GOT3 (cell line): Measurements from ENCODE around the gene CASK.
"Not testable (repeated sequence)": the region's sequence is repeated elsewhere in the genome, so short reads cannot be mapped to it uniquely, and the experiment has no call there.

Experiments used
- DNase-seq: peaks from one replicate; lab custom pipeline; 2025; ENCODE audit warnings: mixed read lengths; lab: John Stamatoyannopoulos, UW

CASK gene

DNA sequence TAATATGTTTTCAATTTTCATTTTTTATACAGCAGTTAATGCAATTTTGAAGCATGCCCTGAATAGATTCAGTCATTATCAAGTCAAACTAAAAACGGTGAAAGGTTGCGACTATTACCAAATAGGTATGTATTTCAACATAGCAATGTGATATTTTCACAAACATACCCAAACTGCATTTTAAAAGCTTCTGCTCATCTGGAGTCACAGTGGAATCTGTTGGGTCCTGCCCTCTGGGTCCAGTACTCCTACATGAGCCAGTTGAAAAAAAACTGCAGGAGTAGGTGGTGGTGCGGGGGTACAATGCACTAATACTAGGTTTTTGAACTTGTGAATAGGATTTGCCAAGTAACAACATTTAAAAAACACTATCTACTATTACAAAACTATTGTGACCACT lies 233.6 kb downstream of the CASK start:
- DNase-seq = no peak

DNA sequence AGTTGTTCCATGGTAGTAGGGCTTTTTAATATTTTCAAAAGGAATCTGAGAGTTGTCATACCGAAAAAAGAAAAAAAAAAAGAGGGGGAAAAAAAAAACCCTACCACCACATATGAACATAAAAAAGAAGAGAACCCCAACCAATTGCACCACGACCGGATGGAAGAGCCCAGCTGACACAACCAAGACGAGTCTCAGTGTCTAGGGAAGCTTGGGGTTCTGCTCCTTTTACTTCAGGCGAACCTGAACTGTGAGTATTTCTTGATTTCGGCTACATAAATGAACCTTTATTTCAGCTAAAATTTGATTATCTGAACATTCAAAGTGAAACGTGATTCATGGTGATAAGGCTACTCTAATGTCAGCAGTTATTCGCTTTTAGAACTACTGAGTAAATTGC lies 234.5 kb downstream of the CASK start, which contains the start of gene GPR34:
Gene GPR34, plus strand, starts transcription at position 139 of the 400 bp plus-strand sequence. CDS start 6,661 bp downstream, outside the sequence.
- DNase-seq = no peak

GRCh38 chrX:41688156-41688555 lies 235.2 kb downstream of the CASK start:
- no peak for DNase-seq

GRCh38 chrX:41686788-41687187 lies 236.6 kb downstream of the CASK start:
- DNase-seq = no peak

DNA sequence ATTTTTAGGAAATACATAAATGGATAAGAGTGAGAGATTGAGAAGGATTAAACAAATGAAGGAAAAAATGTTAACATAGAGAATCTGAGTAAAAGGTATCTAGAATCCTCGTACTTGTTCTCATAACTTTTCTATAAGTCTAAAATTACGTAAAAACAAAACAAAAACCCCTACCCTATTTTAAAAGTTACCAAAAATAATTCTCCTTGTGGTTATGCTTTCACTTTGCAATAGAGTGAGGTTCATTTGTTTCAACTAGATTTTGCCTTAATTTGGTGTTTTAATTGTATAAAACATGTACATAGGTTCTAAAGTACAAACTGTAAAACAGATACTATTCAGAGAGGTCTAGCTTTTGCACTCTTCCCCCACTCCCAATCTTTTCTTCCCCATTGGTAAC lies 238.4 kb downstream of the CASK start:
- DNase-seq = no peak

- DNase-seq = no peak
Measured at GRCh38 chrX:41684138-41684537, 239.2 kb downstream of the CASK start.

DNA sequence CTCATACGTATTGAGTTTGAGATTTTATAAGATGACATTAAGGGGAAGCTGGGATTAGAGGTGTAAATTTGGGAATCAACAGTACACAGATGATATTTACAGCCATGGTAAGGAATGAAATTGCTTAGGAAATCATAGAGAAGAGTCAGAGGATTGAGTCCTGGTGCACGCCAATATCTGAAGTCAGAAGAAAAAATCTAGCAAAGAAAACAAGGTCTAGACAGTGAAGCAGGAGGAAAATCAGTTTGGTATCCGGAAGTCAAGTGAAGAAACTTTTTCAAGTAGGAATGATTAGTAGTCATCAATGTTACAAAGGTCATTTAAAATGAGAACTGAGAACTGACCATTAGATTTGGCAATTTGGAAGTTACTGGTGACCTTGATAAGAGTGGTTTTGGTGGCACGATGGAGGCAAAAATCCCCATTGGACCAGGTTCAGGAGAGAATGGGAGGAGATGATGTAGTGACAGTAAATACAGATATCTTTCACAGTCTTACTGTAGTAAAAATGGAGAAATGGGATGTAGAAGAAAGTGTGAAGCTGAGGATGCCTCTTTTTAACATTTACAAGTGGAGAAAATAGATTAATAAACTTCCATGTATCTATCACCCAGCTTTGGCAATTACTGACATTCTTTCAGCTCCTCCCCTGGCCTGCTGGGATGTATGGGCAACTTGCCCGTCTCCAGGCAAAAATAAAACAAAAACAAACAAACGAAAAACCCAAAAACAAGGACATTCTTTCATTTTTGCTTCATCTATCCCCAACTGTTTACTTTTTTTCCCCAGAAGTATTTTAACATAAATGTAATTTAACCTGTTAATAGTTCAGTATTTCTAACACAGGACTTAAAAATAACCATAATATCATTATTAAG lies 245.9 kb downstream of the CASK start:
- DNase-seq = no peak

DNA sequence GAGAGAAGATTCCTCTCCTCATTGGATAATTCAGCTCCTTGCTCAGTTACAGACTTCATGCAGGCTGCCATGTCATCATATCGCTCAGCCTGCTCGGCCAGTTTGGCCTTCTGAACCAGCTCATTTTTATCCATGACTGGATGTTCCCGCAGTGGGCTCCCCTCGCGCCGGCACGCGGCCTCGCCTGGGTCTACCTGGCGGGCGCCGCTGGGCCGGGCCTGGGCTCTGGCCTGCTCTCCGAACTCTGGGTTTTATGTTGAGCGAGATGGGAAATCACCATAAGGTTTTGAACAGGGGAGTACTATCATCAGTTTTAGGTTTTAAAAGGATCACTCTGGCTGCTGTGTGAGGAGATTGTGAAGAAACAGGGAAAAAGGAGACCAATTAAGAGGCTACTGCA lies 247.0 kb downstream of the CASK start:
- not testable (repeated sequence) for DNase-seq

- DNase-seq = no peak
Measured at GRCh38 chrX:41672643-41673042, 250.7 kb downstream of the CASK start.

- DNase-seq = no peak
Measured at GRCh38 chrX:41671082-41671481, 252.3 kb downstream of the CASK start.

DNA sequence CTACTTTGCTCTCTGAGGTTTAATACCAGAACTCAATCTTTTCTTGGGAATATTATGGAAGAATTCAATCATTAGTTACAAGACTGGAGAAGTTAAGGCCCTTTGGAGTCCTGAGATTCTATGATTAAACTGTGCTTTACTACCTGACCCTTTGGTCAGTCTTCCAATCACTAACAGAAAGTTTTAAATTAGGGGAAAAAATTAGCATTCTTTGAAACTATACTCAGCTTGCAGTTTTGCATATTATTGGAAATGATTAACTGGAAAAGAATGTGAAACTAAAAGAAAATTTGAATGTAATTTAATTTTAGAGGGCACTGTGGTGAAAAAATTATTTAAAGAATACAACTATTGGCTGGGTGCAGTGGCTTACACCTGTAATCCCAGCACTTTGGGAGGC lies 253.2 kb downstream of the CASK start:
- no peak for DNase-seq

GRCh38 chrX:41667631-41668030 lies 255.7 kb downstream of the CASK start:
- no peak for DNase-seq

DNA sequence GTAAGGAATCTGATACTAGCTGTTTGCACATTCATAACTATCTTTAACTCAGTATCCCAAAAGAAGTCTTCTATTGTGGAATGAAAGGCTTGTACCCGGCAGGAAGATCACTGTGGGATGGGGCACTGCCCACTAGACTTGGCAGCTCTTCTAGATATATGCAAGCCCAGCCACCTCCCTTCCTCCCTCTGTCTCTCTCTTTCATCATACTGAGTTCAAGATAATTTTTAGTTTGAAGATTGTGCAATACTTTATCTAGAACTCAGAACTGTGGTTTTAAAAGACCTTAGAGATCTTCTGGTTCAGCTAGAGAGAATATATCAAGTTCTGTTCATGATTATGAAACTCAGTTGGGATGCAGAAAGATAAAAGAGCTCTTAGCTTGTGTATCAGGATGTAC lies 257.1 kb downstream of the CASK start:
- DNase-seq = no peak

GRCh38 chrX:41665686-41666085 lies 257.7 kb downstream of the CASK start:
- no peak for DNase-seq

- DNase-seq = no peak
Measured at GRCh38 chrX:41664908-41665307, 258.4 kb downstream of the CASK start.

DNA sequence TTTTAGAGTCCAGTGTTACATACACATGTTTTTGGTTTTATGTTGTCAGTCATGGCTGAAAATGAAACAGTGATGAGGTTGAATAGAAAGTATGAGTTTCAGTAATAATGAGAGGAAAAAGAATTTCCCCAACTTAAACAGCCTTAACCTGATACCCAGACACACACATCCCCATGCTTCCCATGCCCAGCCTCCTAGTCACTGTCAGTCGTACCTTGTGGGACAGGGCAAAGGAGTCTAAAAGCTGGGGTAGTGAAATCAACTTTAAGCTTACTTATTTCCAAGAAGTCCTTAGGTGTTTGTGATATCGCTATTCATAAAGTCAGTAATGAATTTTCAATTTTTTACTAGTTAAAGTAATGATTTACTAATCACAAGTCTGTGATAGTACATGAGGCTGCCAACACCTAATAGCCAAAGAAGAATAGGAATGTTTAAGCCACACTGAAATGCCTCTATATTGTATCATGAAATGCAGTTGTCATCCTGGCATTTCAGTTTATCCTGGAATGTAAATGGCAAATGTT lies 258.9 kb downstream of the CASK start:
- DNase-seq = no peak

- no peak for DNase-seq
Measured at GRCh38 chrX:41661366-41662095, 261.8 kb downstream of the CASK start.

DNA sequence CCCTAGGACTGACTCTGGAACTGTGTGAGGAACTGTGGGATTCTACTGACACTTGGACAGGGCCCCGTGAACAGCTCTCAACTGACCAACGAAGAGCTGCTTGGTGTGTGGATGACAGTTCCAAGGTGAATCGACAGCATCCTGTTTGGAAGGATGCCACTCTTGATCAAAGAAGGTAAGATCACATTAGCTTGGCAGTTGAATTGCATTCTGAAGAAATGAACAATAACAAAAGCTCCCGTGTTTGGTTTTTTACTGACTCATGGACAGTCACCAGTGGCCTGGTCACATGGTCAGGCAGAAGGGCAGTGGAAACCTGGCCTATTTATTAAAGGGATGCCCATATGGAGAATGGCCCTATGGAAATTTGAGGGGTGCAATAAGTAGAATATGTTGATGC lies 267.7 kb downstream of the CASK start:
- DNase-seq = no peak

DNA sequence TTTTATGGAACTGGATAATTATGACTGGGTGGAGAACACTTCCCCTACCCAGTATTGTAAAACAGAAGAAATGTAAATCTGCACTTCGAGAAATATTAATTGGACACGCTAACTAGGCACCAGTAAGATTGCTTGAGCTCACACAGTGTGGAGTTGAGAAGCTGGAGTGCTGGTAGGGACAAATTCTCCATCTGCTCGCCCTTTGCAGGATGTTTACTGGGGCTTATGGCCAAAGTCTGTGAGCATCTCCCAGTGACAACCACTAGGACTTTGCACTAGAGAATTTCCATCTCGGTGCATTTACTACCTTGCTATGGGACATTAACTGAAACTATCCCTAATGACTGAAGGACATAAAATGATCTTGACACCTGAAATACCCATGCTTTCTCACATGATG lies 268.3 kb downstream of the CASK start:
- no peak for DNase-seq

DNA sequence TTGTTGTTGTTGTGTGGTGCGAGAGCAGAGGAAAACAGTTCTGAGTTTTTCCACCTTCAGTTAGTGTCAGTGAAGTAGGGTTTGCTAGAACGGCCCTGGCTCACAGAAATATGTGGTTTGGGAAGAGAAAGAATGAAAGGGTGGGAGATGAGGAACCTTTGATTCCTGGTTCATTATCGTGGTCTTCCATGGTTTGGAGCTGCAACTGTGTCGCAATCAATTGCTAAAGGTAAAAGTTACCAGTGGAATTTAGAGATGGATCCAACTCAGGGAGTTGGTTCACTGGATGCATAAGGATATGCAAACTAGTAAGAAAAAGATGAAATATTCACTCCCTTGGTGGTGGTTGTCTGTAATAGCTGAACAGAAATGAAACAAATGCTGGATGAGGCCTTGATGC lies 270.2 kb downstream of the CASK start:
- no peak for DNase-seq

- not testable (repeated sequence) for DNase-seq
Measured at GRCh38 chrX:41646201-41646600, 277.2 kb downstream of the CASK start.

DNA sequence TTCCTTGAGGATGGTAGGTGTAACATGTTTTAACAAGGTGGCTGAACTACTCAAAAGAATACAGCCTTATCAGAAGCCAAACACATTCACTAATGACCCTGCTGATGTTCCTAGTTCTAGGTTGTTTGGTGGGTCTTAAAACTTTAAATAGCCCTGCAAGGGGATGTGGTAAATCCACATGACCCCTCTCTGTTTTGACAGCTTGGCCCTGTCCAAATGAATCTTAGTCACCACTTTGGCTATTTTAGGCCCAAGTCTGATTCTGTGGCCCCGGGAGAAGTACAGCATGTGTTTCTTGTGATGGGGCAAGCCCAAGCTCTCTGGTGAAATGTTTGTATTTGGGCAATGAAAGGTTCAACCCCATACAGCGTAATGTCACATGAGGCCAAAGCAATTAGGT lies 289.1 kb downstream of the CASK start:
- no peak for DNase-seq

DNA sequence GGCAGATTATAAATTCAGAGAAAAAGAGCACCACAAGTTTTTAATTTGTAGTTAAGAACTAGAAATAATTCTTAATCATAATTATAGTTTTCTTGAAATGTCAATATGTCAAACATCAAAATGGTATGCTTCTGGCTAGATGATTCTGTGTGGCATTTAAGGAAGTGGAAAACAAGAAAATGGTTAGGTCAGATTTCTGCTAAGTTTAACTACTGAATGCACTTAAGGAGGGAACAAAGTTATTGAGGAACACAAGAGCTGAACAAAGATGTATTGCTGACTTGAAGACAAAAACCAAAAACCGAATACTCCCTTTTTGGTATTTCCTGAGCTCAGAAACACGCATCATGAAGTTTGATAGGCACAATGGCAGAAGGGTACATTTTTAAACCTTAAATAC lies 293.3 kb downstream of the CASK start:
- no peak for DNase-seq
